Measurements from ENCODE around the gene KHDRBS2.

- TF ChIP-seq CTCF (optimal IDR thresholded peaks at IDR 0.05 in 1 of 3, IDR thresholded peaks at IDR 0.05 in 1 of 3, conservative IDR thresholded peaks at IDR 0.05 in 1 of 3; ENCODE audit: extremely low read depth in 1 of 3, insufficient read depth in 2 of 3, low read length in 3 of 3), result no peak
- peak; percentile 19 for TF ChIP-seq EZH2 (IDR thresholded peaks at IDR 0.05; ENCODE audit: low read length)
Observed at GRCh38 chr6:62285612-62286469, at the start of gene KHDRBS2.
